Small intestine (tissue), 7 donors: ENCODE measurements around the gene AWAT1. TPM values are rescaled to one million over a fixed set of nuclear protein-coding genes. Genes with fewer than 3 reads are reported as not detected.

Source experiments
- DNase-seq, 2 donors: peaks; one replicate each; pipeline versions ENCODE4 v3.0.0 to v3.0.0-alpha.2; 2013
- FAIRE-seq: peaks from 2 replicates; lab custom pipeline; 2012; peaks lifted over from hg19 to GRCh38; lab: Jason Lieb, UNC
- H3K27ac ChIP-seq, 3 donors: one replicate each; pipeline ENCODE4 v1.5.1; 2013; ENCODE audit warnings: low read length in 2 of 3, mild to moderate bottlenecking in 2 of 3, control low read depth in 1 of 3, inconsistent platforms in 1 of 3, low read depth in 1 of 3, moderate library complexity in 1 of 3
- H3K27me3 ChIP-seq, 3 donors: one replicate each; pipeline ENCODE4 v1.6.1; 2013; ENCODE audit warnings: low read length in 3 of 3, inconsistent platforms in 1 of 3; ENCODE audit not compliant: control insufficient read depth in 3 of 3, insufficient read depth in 3 of 3
- H3K36me3 ChIP-seq, 3 donors: one replicate each; pipeline ENCODE4 v1.6.1; 2013; ENCODE audit warnings: low read length in 3 of 3, inconsistent platforms in 1 of 3, low read depth in 1 of 3, mild to moderate bottlenecking in 1 of 3, moderate library complexity in 1 of 3; ENCODE audit not compliant: control insufficient read depth in 3 of 3, insufficient read depth in 2 of 3
- H3K4me1 ChIP-seq, 3 donors: one replicate each; pipeline ENCODE4 v1.6.1; 2013; ENCODE audit warnings: low read length in 2 of 3, inconsistent platforms in 1 of 3, low read depth in 1 of 3, mild to moderate bottlenecking in 1 of 3, moderate library complexity in 1 of 3; ENCODE audit not compliant: control insufficient read depth in 3 of 3, insufficient read depth in 2 of 3
- H3K4me3 ChIP-seq, 3 donors: one replicate each; pipeline ENCODE4 v1.5.1; 2013; ENCODE audit warnings: low read length in 3 of 3, control low read depth in 1 of 3, inconsistent platforms in 1 of 3, low read depth in 1 of 3, mild to moderate bottlenecking in 1 of 3, moderate library complexity in 1 of 3
- H3K9me3 ChIP-seq, 2 donors: one replicate each; pipeline ENCODE4 v1.6.1; 2013; ENCODE audit warnings: low read depth in 1 of 2, low read length in 1 of 2; ENCODE audit not compliant: control insufficient read depth in 2 of 2, insufficient read depth in 1 of 2
- WGBS, 3 donors: extraction: QIAGEN DNeasy Blood & Tissue Kit; methylation state at CpG; one replicate each; pipeline ENCODE4 v1.1.7; 2013; 5-methylcytosine and 5-hydroxymethylcytosine counted together
- polyA plus RNA-seq, 4 donors: library from polyadenylated mRNA; stranded (reverse) in 3 of 4; unstranded in 1 of 4; fragments of 200-250 nt in 3 of 4; fragments of 120-200 nt in 1 of 4; gene quantifications; one replicate each; pipeline versions ENCODE4 v1.2.1 to v1.2.3, GENCODE V29; 2013
- donor health status: healthy with polysubstance abuse.
- donor health status: control.
- donor health status: control.
- donor health status: Bipolar disorder and iron deficiency.
- donor health status: healthy.

Gene AWAT1
- polyA plus RNA-seq, 4 donors = 0.03 TPM; not detected in 3

GRCh38 chrX:70254063-70254400, 19.6 kb downstream of the AWAT1 start:
- DNase-seq (peak; percentile 4 to 16), FAIRE-seq (no peak)
- H3K27me3 ChIP-seq = no peaks in the 10 kb centered on the region
- peak overlapping the region in 1 of 3 donors; percentile 81 for H3K27ac ChIP-seq
- 82 to 94% (median 84%) methylated on average over 1 of the region's 1 CpG for WGBS, 3 donors
- no peaks in the 10 kb centered on the region for H3K36me3 ChIP-seq
- no peaks in the 10 kb centered on the region for H3K9me3 ChIP-seq
- peaks cover 0 to 16% (median 0%) of the 10 kb centered on the region in 3 donors for H3K4me1 ChIP-seq
- no peak overlapping the region for H3K4me3 ChIP-seq

DNA sequence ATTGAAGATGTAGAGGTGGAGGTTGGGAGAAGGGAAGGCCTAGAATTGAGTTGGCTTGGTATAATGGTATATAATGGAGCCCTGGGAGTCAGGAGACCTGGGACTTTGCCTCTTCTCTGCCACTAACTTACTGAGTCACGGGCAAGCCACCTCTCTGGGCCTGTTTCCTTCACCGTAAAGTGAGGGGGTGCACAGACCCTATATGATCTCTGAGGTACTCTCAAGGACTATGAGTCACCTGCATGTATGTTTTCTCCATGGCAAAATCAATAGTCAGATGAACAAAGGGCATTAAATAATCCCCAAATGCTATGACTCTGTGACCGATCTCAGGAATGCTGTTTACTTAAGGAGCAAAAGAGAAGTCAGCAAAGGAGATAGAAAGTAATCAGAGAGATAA, 20.5 kb downstream of the AWAT1 start:
- WGBS, 3 donors = 40 to 65% (median 63%) methylated on average over 3 of the region's 3 CpGs
- DNase-seq (peak; percentile 58), FAIRE-seq (no peak)
- Histone ChIP-seq H3K27ac (peak overlapping the region in 2 of 3 donors; percentile 27 to 81), H3K4me3 (no peak overlapping the region), H3K9me3 (no peaks in the 10 kb centered on the region), H3K27me3 (no peaks in the 10 kb centered on the region), H3K36me3 (no peaks in the 10 kb centered on the region), H3K4me1 (peaks cover 0 to 16% (median 0%) of the 10 kb centered on the region in 3 donors)

GRCh38 chrX:70255452-70255851, 21.0 kb downstream of the AWAT1 start:
- H3K9me3 ChIP-seq = no peaks in the 10 kb centered on the region
- no peak overlapping the region for H3K4me3 ChIP-seq
- no peaks in the 10 kb centered on the region for H3K36me3 ChIP-seq
- no peaks in the 10 kb centered on the region for H3K27me3 ChIP-seq
- 63 to 86% (median 85%) methylated on average over 2 of the region's 2 CpGs for WGBS, 3 donors
- FAIRE-seq (no peak), DNase-seq (no peak)
- H3K4me1 ChIP-seq = peaks cover 0 to 16% (median 0%) of the 10 kb centered on the region in 3 donors
- H3K27ac ChIP-seq = no peak overlapping the region

- no peaks in the 10 kb centered on the region for H3K9me3 ChIP-seq
- peaks cover 0 to 16% (median 0%) of the 10 kb centered on the region in 3 donors for H3K4me1 ChIP-seq
- 59 to 79% (median 62%) methylated on average over 5 of the region's 5 CpGs for WGBS, 3 donors
- H3K4me3 ChIP-seq = no peak overlapping the region
- FAIRE-seq (no peak), DNase-seq (peak; percentile 15 to 21)
- H3K27ac ChIP-seq = no peak overlapping the region
- H3K36me3 ChIP-seq = no peaks in the 10 kb centered on the region
- H3K27me3 ChIP-seq = no peaks in the 10 kb centered on the region
These were observed 23.2 kb downstream of the AWAT1 start for GRCh38 chrX:70257423-70258288.

GRCh38 chrX:70260104-70260503, 25.6 kb downstream of the AWAT1 start, which contains the start of gene P2RY4:
Gene P2RY4, minus strand, starts transcription at chrX:70260204. Its CDS starts 580 bp downstream, at chrX:70259624.
- no peak within 1 kb of the TSS for H3K27ac ChIP-seq
- WGBS, 3 donors = 52 to 65% (median 55%) methylated on average over 4 of the region's 4 CpGs
- no peaks in the 10 kb centered on the region for H3K36me3 ChIP-seq
- no peaks in the 10 kb centered on the region for H3K27me3 ChIP-seq
- no peak within 1 kb of the TSS for H3K4me3 ChIP-seq
- DNase-seq (peak in 1 of 2 donors; percentile 26), FAIRE-seq (no peak)
- H3K4me1 ChIP-seq = peaks cover 0 to 8% (median 0%) of the 10 kb centered on the region in 3 donors
- H3K9me3 ChIP-seq = no peaks in the 10 kb centered on the region

- no peaks in the 10 kb centered on the region for H3K4me1 ChIP-seq
- no peak overlapping the region for H3K4me3 ChIP-seq
- no peak for FAIRE-seq
- no peaks in the 10 kb centered on the region for H3K36me3 ChIP-seq
- H3K9me3 ChIP-seq = no peaks in the 10 kb centered on the region
- H3K27ac ChIP-seq = no peak overlapping the region
- 16 to 30% (median 20%) methylated on average over 4 to 7 of the region's 7 CpGs for WGBS, 3 donors
- H3K27me3 ChIP-seq = no peaks in the 10 kb centered on the region
- peak; percentile 57 to 71 for DNase-seq
These were observed 28.6 kb downstream of the AWAT1 start for GRCh38 chrX:70262952-70263567.

GRCh38 chrX:70264784-70265183, 30.3 kb downstream of the AWAT1 start:
- no peaks in the 10 kb centered on the region for H3K36me3 ChIP-seq
- H3K4me3 ChIP-seq = no peak overlapping the region
- no peaks in the 10 kb centered on the region for H3K4me1 ChIP-seq
- no peaks in the 10 kb centered on the region for H3K9me3 ChIP-seq
- 50 to 80% (median 77%) methylated on average over 3 of the region's 3 CpGs for WGBS, 3 donors
- FAIRE-seq (no peak), DNase-seq (no peak)
- H3K27me3 ChIP-seq = no peaks in the 10 kb centered on the region
- no peak overlapping the region for H3K27ac ChIP-seq

- no peaks in the 10 kb centered on the region for H3K9me3 ChIP-seq
- no peaks in the 10 kb centered on the region for H3K27me3 ChIP-seq
- no peak within 1 kb of the TSS for H3K27ac ChIP-seq
- FAIRE-seq = no peak
- DNase-seq = no peak
- H3K4me3 ChIP-seq = no peak within 1 kb of the TSS
- no peaks in the 10 kb centered on the region for H3K4me1 ChIP-seq
- no peaks in the 10 kb centered on the region for H3K36me3 ChIP-seq
These were observed 33.6 kb downstream of the AWAT1 start, which contains the start of gene ARR3 for GRCh38 chrX:70268034-70268433. Gene ARR3, plus strand, starts transcription at chrX:70268334. Its CDS starts 1,052 bp downstream, at chrX:70269386.
